GM23338 (cell line): Measurements from ENCODE around the gene WDR27. TPM values are rescaled to one million over a fixed set of nuclear protein-coding genes. Genes with fewer than 3 reads are reported as not detected.

ENCODE experiments used
- ATAC-seq: fragments of 200-7000 bp; cut with Tn5 transposase; 3 replicates; pipeline ENCODE4 v1.9.1; 2020
- DNase-seq: peaks from one replicate; pipeline ENCODE4 v3.0.0-alpha.2; 2015; ENCODE audit warnings: low spot score
- H2AFZ ChIP-seq: fragments of 200-600 bp; sonication (generic); 2 replicates; pipeline ENCODE4 v1.8.0; 2016; ENCODE audit warnings: antibody characterized with exemption, mild to moderate bottlenecking, moderate library complexity
- H3F3A ChIP-seq: fragments of 200-600 bp; sonication (generic); replicated peaks from 2 replicates; pipeline ENCODE4 v1.8.0; 2017; ENCODE audit warnings: antibody characterized with exemption, mixed run types, low read depth
- H3K27ac ChIP-seq: fragments of 200-600 bp; sonication (generic); 2 replicates; pipeline ENCODE4 v1.6.1; 2016; ENCODE audit warnings: low read depth
- H3K27me3 ChIP-seq: fragments of 200-600 bp; sonication (generic); 2 replicates; pipeline ENCODE4 v1.8.0; 2016; ENCODE audit warnings: mild to moderate bottlenecking, mixed run types, moderate library complexity; ENCODE audit not compliant: insufficient read depth
- H3K36me3 ChIP-seq: fragments of 200-600 bp; sonication (generic); 2 replicates; pipeline ENCODE4 v1.8.0; 2016; ENCODE audit warnings: mild to moderate bottlenecking; ENCODE audit not compliant: insufficient read depth
- H3K4me1 ChIP-seq: fragments of 200-600 bp; sonication (generic); 2 replicates; pipeline ENCODE4 v1.8.0; 2016; ENCODE audit warnings: mild to moderate bottlenecking, moderate library complexity; ENCODE audit not compliant: insufficient read depth
- H3K4me2 ChIP-seq: fragments of 200-600 bp; sonication (generic); 2 replicates; pipeline ENCODE4 v1.7.1; 2017; ENCODE audit warnings: mixed run types
- H3K4me3 ChIP-seq: fragments of 200-600 bp; sonication (generic); 2 replicates; pipeline ENCODE4 v1.6.1; 2016; ENCODE audit warnings: mixed run types
- H3K79me2 ChIP-seq: fragments of 200-600 bp; sonication (generic); replicated peaks from 2 replicates; pipeline ENCODE4 v1.8.0; 2017; ENCODE audit warnings: mild to moderate bottlenecking; ENCODE audit not compliant: insufficient read depth
- H3K9me2 ChIP-seq: fragments of 200-600 bp; sonication (generic); 2 replicates; pipeline ENCODE4 v1.8.0; 2017; ENCODE audit not compliant: insufficient read depth
- H4K20me1 ChIP-seq: fragments of 200-600 bp; sonication (generic); replicated peaks from 2 replicates; pipeline ENCODE4 v1.8.0; 2017; ENCODE audit warnings: mild to moderate bottlenecking; ENCODE audit not compliant: insufficient read depth
- H3K27ac Mint-ChIP-seq: 2 replicates; pipeline ENCODE4 v1.8.0; 2020; ENCODE audit warnings: inconsistent platforms, mild to moderate bottlenecking, moderate library complexity, mixed read lengths
- H3K27me3 Mint-ChIP-seq: 3 replicates; pipeline ENCODE4 v1.8.0; 2022; ENCODE audit warnings: low read depth, mild to moderate bottlenecking, moderate library complexity, mixed read lengths, inconsistent platforms; ENCODE audit not compliant: insufficient read depth, poor library complexity
- H3K36me3 Mint-ChIP-seq: 3 replicates; pipeline ENCODE4 v1.8.0; 2021; ENCODE audit warnings: low read depth, mild to moderate bottlenecking, inconsistent platforms, moderate library complexity, mixed read lengths
- H3K4me1 Mint-ChIP-seq: 3 replicates; pipeline ENCODE4 v1.8.0; 2020; ENCODE audit warnings: mild to moderate bottlenecking, inconsistent platforms, mixed read lengths
- H3K4me3 Mint-ChIP-seq: 3 replicates; pipeline ENCODE4 v1.8.0; 2021; ENCODE audit warnings: moderate library complexity, mild to moderate bottlenecking, inconsistent platforms, mixed read lengths
- H3K9me3 Mint-ChIP-seq: 3 replicates; pipeline ENCODE4 v1.8.0; 2020; ENCODE audit warnings: moderate library complexity, mild to moderate bottlenecking, inconsistent platforms, mixed read lengths
- CREB1 ChIP-seq: fragments of 250-450 bp; sonication (Bioruptor Pico); IDR thresholded peaks from 2 replicates; pipeline ENCODE4 v1.5.0; 2020; ENCODE audit warnings: low read depth, mild to moderate bottlenecking, moderate library complexity
- ETS1 ChIP-seq: IDR thresholded peaks from 2 replicates; pipeline ENCODE4 v1.6.1; 2016; ENCODE audit warnings: antibody characterized with exemption
- EZH2 ChIP-seq: fragments of 200-600 bp; sonication (generic); IDR thresholded peaks from one replicate; pipeline ENCODE4 v1.8.0; 2017; ENCODE audit warnings: antibody characterized with exemption, mild to moderate bottlenecking, low read depth; ENCODE audit not compliant: unreplicated experiment
- EZH2phosphoT487 ChIP-seq: fragments of 200-600 bp; sonication (generic); IDR thresholded peaks from one replicate; pipeline ENCODE4 v1.8.1; 2018; ENCODE audit warnings: antibody characterized with exemption; ENCODE audit not compliant: unreplicated experiment
- JUNB ChIP-seq: IDR thresholded peaks from one replicate; pipeline ENCODE4 v1.6.1; 2016; ENCODE audit warnings: antibody characterized with exemption; ENCODE audit not compliant: unreplicated experiment
- NANOG ChIP-seq: IDR thresholded peaks from 2 replicates; pipeline ENCODE4 v1.6.1; 2016; ENCODE audit warnings: antibody characterized with exemption, borderline replicate concordance
- POLR2AphosphoS5 ChIP-seq: IDR thresholded peaks from 2 replicates; pipeline ENCODE4 v1.6.1; 2016; ENCODE audit warnings: antibody characterized with exemption, low read depth
- STAT1 ChIP-seq: IDR thresholded peaks from one replicate; pipeline ENCODE4 v1.6.1; 2016; ENCODE audit warnings: antibody characterized with exemption; ENCODE audit not compliant: unreplicated experiment
- ZNF114 ChIP-seq: fragments of 250-450 bp; sonication (Bioruptor Pico); IDR thresholded peaks from 2 replicates; pipeline ENCODE4 v1.5.0; 2020; ENCODE audit warnings: mild to moderate bottlenecking, moderate library complexity
- ZNF331 ChIP-seq: fragments of 250-450 bp; sonication (Bioruptor Pico); IDR thresholded peaks from 2 replicates; pipeline ENCODE4 v1.5.0; 2020; ENCODE audit warnings: low read depth, mild to moderate bottlenecking, moderate library complexity
- ZNF462 ChIP-seq: fragments of 250-450 bp; sonication (Bioruptor Pico); IDR thresholded peaks from 2 replicates; pipeline ENCODE4 v1.5.0; 2020; ENCODE audit warnings: mild to moderate bottlenecking, moderate library complexity
- polyA plus RNA-seq: library from polyadenylated mRNA; unstranded; fragments of >200 nt; fragmentation: Nextera tagmentation; extraction: Ambion mirVana; gene quantifications from 2 replicates; pipeline ENCODE4 v1.2.1, GENCODE V29; 2016
- total RNA-seq: library from RNA; depleted of rRNA; stranded (reverse); fragments of >200 nt; shearing (Covaris generic); gene quantifications from 2 replicates; pipeline ENCODE4 v1.2.3, GENCODE V29; 2014
- TF ChIP-seq, protein P1 (sequence below), 2 experiments: fragments of 200-600 bp in 1 of 2; sonication (generic) in 1 of 2; conservative IDR thresholded peaks; 2 replicates each; pipeline versions ENCODE4 v1.5.1 to v1.6.1; 2016 to 2017; ENCODE audit warnings: antibody characterized with exemption in 2 of 2, low read depth in 2 of 2, mild to moderate bottlenecking in 2 of 2, moderate library complexity in 1 of 2
- TF ChIP-seq, protein P2 (sequence below): IDR thresholded peaks from one replicate; pipeline ENCODE4 v1.6.1; 2018; ENCODE audit warnings: antibody characterized with exemption; ENCODE audit not compliant: unreplicated experiment

The WDR27 gene
- total and polyA plus RNA-seq, 2 experiments from 2014 or later = 55.3 to 80.4 TPM

DNA sequence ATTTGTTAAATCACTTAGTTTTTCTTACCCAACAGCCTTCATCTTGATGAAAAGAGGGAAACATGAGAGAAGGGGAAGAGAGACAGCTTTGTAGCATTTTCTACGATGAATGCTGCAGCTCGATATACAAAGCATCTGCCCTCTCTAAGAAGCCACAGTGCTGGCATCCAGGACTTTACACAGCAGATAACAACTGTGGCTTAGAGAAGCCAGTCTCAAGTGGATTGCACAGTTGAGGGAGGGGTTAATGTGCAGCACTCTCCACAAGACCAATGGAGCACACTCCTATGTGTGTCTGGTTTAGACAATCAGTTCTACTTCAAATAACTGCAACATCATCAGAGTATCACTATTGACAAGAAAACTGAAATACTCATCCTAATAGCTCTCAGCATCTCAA, 5.9 kb upstream of the WDR27 start:
- H3K4me3 ChIP-seq = no peak overlapping the region
- no peak overlapping the region for H3K27ac ChIP-seq
- Mint-ChIP-seq H3K27me3 (no peaks in the 10 kb centered on the region), H3K4me1 (peaks cover 13% of the 10 kb centered on the region), H3K9me3 (no peaks in the 10 kb centered on the region), H3K4me3 (no peak overlapping the region), H3K27ac (no peak overlapping the region), H3K36me3 (peaks cover 39% of the 10 kb centered on the region)
- ATAC-seq (no peak), DNase-seq (no peak)
- H3K79me2 ChIP-seq = peaks cover 22% of the 10 kb centered on the region
- H3K27me3 ChIP-seq = no peaks in the 10 kb centered on the region
- peaks cover 12% of the 10 kb centered on the region; the same call in 1 of the 2 replicates for H3K36me3 ChIP-seq
- H3K9me2 ChIP-seq = no peaks in the 10 kb centered on the region
- no peak overlapping the region for H3K4me2 ChIP-seq
- H2AFZ ChIP-seq = no peak overlapping the region
- H4K20me1 ChIP-seq = peaks cover 8% of the 10 kb centered on the region
- H3K4me1 ChIP-seq = peaks cover 7% of the 10 kb centered on the region
- TF ChIP-seq ETS1 = no peak
- TF ChIP-seq EZH2phosphoT487 = no peak
- TF ChIP-seq ZNF331 (CRISPR knock-in tag) = no peak
- no peak for TF ChIP-seq POLR2AphosphoS5
- no peak for TF ChIP-seq EZH2
- TF ChIP-seq NANOG = no peak
- TF ChIP-seq ZNF462 (CRISPR knock-in tag) = no peak
- no peak for TF ChIP-seq STAT1
- TF ChIP-seq, protein P1, sequence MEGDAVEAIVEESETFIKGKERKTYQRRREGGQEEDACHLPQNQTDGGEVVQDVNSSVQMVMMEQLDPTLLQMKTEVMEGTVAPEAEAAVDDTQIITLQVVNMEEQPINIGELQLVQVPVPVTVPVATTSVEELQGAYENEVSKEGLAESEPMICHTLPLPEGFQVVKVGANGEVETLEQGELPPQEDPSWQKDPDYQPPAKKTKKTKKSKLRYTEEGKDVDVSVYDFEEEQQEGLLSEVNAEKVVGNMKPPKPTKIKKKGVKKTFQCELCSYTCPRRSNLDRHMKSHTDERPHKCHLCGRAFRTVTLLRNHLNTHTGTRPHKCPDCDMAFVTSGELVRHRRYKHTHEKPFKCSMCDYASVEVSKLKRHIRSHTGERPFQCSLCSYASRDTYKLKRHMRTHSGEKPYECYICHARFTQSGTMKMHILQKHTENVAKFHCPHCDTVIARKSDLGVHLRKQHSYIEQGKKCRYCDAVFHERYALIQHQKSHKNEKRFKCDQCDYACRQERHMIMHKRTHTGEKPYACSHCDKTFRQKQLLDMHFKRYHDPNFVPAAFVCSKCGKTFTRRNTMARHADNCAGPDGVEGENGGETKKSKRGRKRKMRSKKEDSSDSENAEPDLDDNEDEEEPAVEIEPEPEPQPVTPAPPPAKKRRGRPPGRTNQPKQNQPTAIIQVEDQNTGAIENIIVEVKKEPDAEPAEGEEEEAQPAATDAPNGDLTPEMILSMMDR (conservative IDR thresholded peaks at IDR 0.05; ENCODE audit: low read depth in 2 of 2) = no peak
- no peak for TF ChIP-seq JUNB
- no peak for TF ChIP-seq CREB1 (CRISPR knock-in tag)
- no peak for TF ChIP-seq ZNF114 (CRISPR knock-in tag)
- TF ChIP-seq, protein P2, sequence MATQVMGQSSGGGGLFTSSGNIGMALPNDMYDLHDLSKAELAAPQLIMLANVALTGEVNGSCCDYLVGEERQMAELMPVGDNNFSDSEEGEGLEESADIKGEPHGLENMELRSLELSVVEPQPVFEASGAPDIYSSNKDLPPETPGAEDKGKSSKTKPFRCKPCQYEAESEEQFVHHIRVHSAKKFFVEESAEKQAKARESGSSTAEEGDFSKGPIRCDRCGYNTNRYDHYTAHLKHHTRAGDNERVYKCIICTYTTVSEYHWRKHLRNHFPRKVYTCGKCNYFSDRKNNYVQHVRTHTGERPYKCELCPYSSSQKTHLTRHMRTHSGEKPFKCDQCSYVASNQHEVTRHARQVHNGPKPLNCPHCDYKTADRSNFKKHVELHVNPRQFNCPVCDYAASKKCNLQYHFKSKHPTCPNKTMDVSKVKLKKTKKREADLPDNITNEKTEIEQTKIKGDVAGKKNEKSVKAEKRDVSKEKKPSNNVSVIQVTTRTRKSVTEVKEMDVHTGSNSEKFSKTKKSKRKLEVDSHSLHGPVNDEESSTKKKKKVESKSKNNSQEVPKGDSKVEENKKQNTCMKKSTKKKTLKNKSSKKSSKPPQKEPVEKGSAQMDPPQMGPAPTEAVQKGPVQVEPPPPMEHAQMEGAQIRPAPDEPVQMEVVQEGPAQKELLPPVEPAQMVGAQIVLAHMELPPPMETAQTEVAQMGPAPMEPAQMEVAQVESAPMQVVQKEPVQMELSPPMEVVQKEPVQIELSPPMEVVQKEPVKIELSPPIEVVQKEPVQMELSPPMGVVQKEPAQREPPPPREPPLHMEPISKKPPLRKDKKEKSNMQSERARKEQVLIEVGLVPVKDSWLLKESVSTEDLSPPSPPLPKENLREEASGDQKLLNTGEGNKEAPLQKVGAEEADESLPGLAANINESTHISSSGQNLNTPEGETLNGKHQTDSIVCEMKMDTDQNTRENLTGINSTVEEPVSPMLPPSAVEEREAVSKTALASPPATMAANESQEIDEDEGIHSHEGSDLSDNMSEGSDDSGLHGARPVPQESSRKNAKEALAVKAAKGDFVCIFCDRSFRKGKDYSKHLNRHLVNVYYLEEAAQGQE = no peak
- no peaks in the 10 kb centered on the region for H3F3A ChIP-seq
